ENCODE results near the gene EEF1G. TPM values are rescaled to one million over a fixed set of nuclear protein-coding genes. Genes with fewer than 3 reads are reported as not detected.
"Not testable (repeated sequence)": the region's sequence is repeated elsewhere in the genome, so short reads cannot be mapped to it uniquely, and the experiment has no call there.

EEF1G gene
- total RNA-seq, 2 donors from 2014 or later = 1,954 to 1,984 TPM

- ATAC-seq (peak; percentile 31), DNase-seq (peak; percentile 46 to 67 (median 65))
- Mint-ChIP-seq H3K4me1 (peaks cover 77% of the 10 kb centered on the region), H3K27ac (peak overlapping the region; percentile 100), H3K4me3 (peak overlapping the region; percentile 93), H3K27me3 (no peaks in the 10 kb centered on the region), H3K36me3 (ENCODE audit: low read depth) (no peaks in the 10 kb centered on the region)
- no peaks in the 10 kb centered on the region for H3K9me3 ChIP-seq (ENCODE audit: control insufficient read depth, low read length, poor library complexity, severe bottlenecking)
These were observed 20.4 kb downstream of the EEF1G start for GRCh38 chr11:62553080-62553838.

GRCh38 chr11:62552485-62553079, 21.1 kb downstream of the EEF1G start:
- no peak for DNase-seq
- H3K27ac Mint-ChIP-seq = peak overlapping the region; percentile 100
- H3K9me3 ChIP-seq (ENCODE audit: control insufficient read depth, low read length, poor library complexity, severe bottlenecking) = no peaks in the 10 kb centered on the region

GRCh38 chr11:62550478-62550877, 23.2 kb downstream of the EEF1G start:
- not testable (repeated sequence) for ATAC-seq; H3K36me3 Mint-ChIP-seq (ENCODE audit: low read depth); H3K9me3 ChIP-seq (ENCODE audit: control insufficient read depth, low read length, poor library complexity, severe bottlenecking); DNase-seq; H3K27me3 Mint-ChIP-seq
- peaks cover 68% of the 10 kb centered on the region for H3K4me1 Mint-ChIP-seq
- H3K27ac Mint-ChIP-seq = peak overlapping the region; percentile 100
- peak overlapping the region; percentile 93 for H3K4me3 Mint-ChIP-seq

More at GRCh38 chr11:62552485-62553079, 21.1 kb downstream of the EEF1G start:
- Mint-ChIP-seq H3K27me3 (no peaks in the 10 kb centered on the region), H3K36me3 (ENCODE audit: low read depth) (no peaks in the 10 kb centered on the region), H3K4me1 (peaks cover 81% of the 10 kb centered on the region), H3K4me3 (peak overlapping the region; percentile 93)
- no peak for ATAC-seq

- Mint-ChIP-seq H3K4me1 (peaks cover 62% of the 10 kb centered on the region), H3K27ac (peak overlapping the region; percentile 100), H3K4me3 (no peak overlapping the region), H3K36me3 (ENCODE audit: low read depth) (peaks cover 4% of the 10 kb centered on the region), H3K27me3 (no peaks in the 10 kb centered on the region)
- ATAC-seq = no peak
- no peaks in the 10 kb centered on the region for H3K9me3 ChIP-seq (ENCODE audit: control insufficient read depth, low read length, poor library complexity, severe bottlenecking)
- DNase-seq = no peak
These were observed 25.0 kb downstream of the EEF1G start for GRCh38 chr11:62548545-62549335.

GRCh38 chr11:62547691-62548281, 25.9 kb downstream of the EEF1G start:
- Mint-ChIP-seq H3K4me3 (peak overlapping the region; percentile 98), H3K27me3 (no peaks in the 10 kb centered on the region), H3K27ac (peak overlapping the region; percentile 100), H3K36me3 (ENCODE audit: low read depth) (peaks cover 7% of the 10 kb centered on the region), H3K4me1 (peaks cover 57% of the 10 kb centered on the region)
- no peak for DNase-seq
- H3K9me3 ChIP-seq (ENCODE audit: control insufficient read depth, low read length, poor library complexity, severe bottlenecking) = no peaks in the 10 kb centered on the region
- ATAC-seq = no peak

GRCh38 chr11:62546929-62547625, 26.6 kb downstream of the EEF1G start:
- peak overlapping the region; percentile 98 for H3K4me3 Mint-ChIP-seq
- ATAC-seq = peak; percentile 0
- H3K27ac Mint-ChIP-seq = peak overlapping the region; percentile 100
- peaks cover 55% of the 10 kb centered on the region for H3K4me1 Mint-ChIP-seq
- H3K27me3 Mint-ChIP-seq = no peaks in the 10 kb centered on the region
- H3K9me3 ChIP-seq (ENCODE audit: control insufficient read depth, low read length, poor library complexity, severe bottlenecking) = no peaks in the 10 kb centered on the region
- peaks cover 7% of the 10 kb centered on the region for H3K36me3 Mint-ChIP-seq (ENCODE audit: low read depth)
- no peak for DNase-seq

GRCh38 chr11:62546244-62546928, 27.3 kb downstream of the EEF1G start, which contains the start of gene AHNAK:
TSS of gene AHNAK (minus strand) at chr11:62546806. CDS start at chr11:62536098, 10,708 bp downstream.
- ATAC-seq (peak; percentile 54), DNase-seq (peak; percentile 61 to 81 (median 63))
- Mint-ChIP-seq H3K27ac (peak within 1 kb of the TSS; percentile 100), H3K4me1 (peaks cover 55% of the 10 kb centered on the region), H3K36me3 (ENCODE audit: low read depth) (peaks cover 7% of the 10 kb centered on the region), H3K27me3 (no peaks in the 10 kb centered on the region), H3K4me3 (peak within 1 kb of the TSS; percentile 98)
- no peaks in the 10 kb centered on the region for H3K9me3 ChIP-seq (ENCODE audit: control insufficient read depth, low read length, poor library complexity, severe bottlenecking)

- ATAC-seq = peak; percentile 8
- no peaks in the 10 kb centered on the region for H3K9me3 ChIP-seq (ENCODE audit: control insufficient read depth, low read length, poor library complexity, severe bottlenecking)
- Mint-ChIP-seq H3K27me3 (no peaks in the 10 kb centered on the region), H3K27ac (peak overlapping the region; percentile 100), H3K4me3 (peak overlapping the region; percentile 98), H3K36me3 (ENCODE audit: low read depth) (peaks cover 7% of the 10 kb centered on the region), H3K4me1 (peaks cover 57% of the 10 kb centered on the region)
- peak; percentile 48 to 74 (median 66) for DNase-seq
These were observed 28.1 kb downstream of the EEF1G start for GRCh38 chr11:62545437-62546243.

- peaks cover 7% of the 10 kb centered on the region for H3K36me3 Mint-ChIP-seq (ENCODE audit: low read depth)
- peaks cover 56% of the 10 kb centered on the region for H3K4me1 Mint-ChIP-seq
- DNase-seq (no peak), ATAC-seq (peak; percentile 18)
- no peaks in the 10 kb centered on the region for H3K27me3 Mint-ChIP-seq
- H3K4me3 Mint-ChIP-seq = peak overlapping the region; percentile 98
- peak overlapping the region; percentile 100 for H3K27ac Mint-ChIP-seq
- no peaks in the 10 kb centered on the region for H3K9me3 ChIP-seq (ENCODE audit: control insufficient read depth, low read length, poor library complexity, severe bottlenecking)
These were observed 28.9 kb downstream of the EEF1G start for GRCh38 chr11:62544581-62545436.

GRCh38 chr11:62543680-62544444, 29.8 kb downstream of the EEF1G start:
- peaks cover 60% of the 10 kb centered on the region for H3K4me1 Mint-ChIP-seq
- DNase-seq = no peak

More at GRCh38 chr11:62543680-62544444, 29.8 kb downstream of the EEF1G start:
- Mint-ChIP-seq H3K4me3 (peak overlapping the region; percentile 98), H3K27ac (peak overlapping the region; percentile 100), H3K27me3 (no peaks in the 10 kb centered on the region), H3K36me3 (ENCODE audit: low read depth) (peaks cover 7% of the 10 kb centered on the region)
- no peaks in the 10 kb centered on the region for H3K9me3 ChIP-seq (ENCODE audit: control insufficient read depth, low read length, poor library complexity, severe bottlenecking)
- ATAC-seq = no peak

Data from T-helper 17 cell (primary cell).